Vagina (tissue), 2 donors: ENCODE measurements around the gene IRS2. TPM values are rescaled to one million over a fixed set of nuclear protein-coding genes. Genes with fewer than 3 reads are reported as not detected.
A peak's percentile ranks its signal among the peaks of the same experiment; 100 is the strongest.

Experiments
- DNase-seq, 2 donors: peaks; one replicate each; pipeline ENCODE4 v3.0.0-alpha.2; 2017; ENCODE audit errors: extremely low spot score in 2 of 2
- H3K27ac ChIP-seq: fragments of 200-600 bp; sonication (generic); one replicate; pipeline ENCODE4 v1.5.1; 2019
- H3K27me3 ChIP-seq: fragments of 200-600 bp; sonication (generic); one replicate; pipeline ENCODE4 v1.5.1; 2019
- H3K36me3 ChIP-seq, 2 donors: fragments of 200-600 bp; sonication (generic); one replicate each; pipeline ENCODE4 v1.5.1; 2017 to 2019
- H3K4me1 ChIP-seq: fragments of 200-600 bp; sonication (generic); one replicate; pipeline ENCODE4 v1.5.1; 2019
- H3K4me3 ChIP-seq, 2 donors: fragments of 200-600 bp; sonication (generic); 1 replicate in 1 of 2; 2 replicates in 1 of 2; pipeline ENCODE4 v1.5.1; 2016 to 2019
- H3K9me3 ChIP-seq: fragments of 200-600 bp; sonication (generic); one replicate; pipeline ENCODE4 v1.5.1; 2019
- POLR2A ChIP-seq, 2 donors: fragments of 450-650 bp; IDR thresholded peaks; one replicate each; pipeline ENCODE4 v1.6.1; 2017; ENCODE audit warnings: antibody characterized with exemption in 2 of 2, mild to moderate bottlenecking in 2 of 2, moderate library complexity in 2 of 2
- POLR2AphosphoS5 ChIP-seq, 2 donors: sonication (generic); formaldehyde crosslinking; IDR thresholded peaks; one replicate each; pipeline ENCODE4 v1.9.0; 2017; ENCODE audit warnings: antibody characterized with exemption in 2 of 2, mild to moderate bottlenecking in 2 of 2, low read depth in 1 of 2; ENCODE audit not compliant: insufficient read depth in 1 of 2
- intact Hi-C: fragments of 100-400 bp; cut with DNase I; formaldehyde crosslinking; loops from one replicate; pipeline ENCODE4 v1.15.1; 2023
- total RNA-seq: library from RNA; depleted of rRNA; stranded (reverse); fragments of >200 nt; gene quantifications from one replicate; pipeline ENCODE4 v1.2.3, GENCODE V29; 2016
- TF ChIP-seq, protein P1 (sequence below), 3 experiments: fragments of 450-650 bp in 2 of 3; fragments of 200-600 bp in 1 of 3; sonication (generic) in 1 of 3; IDR thresholded peaks; one replicate each; pipeline ENCODE4 v1.5.1; 2017 to 2019; ENCODE audit warnings: antibody characterized with exemption in 3 of 3, mild to moderate bottlenecking in 2 of 3, moderate library complexity in 2 of 3

Gene IRS2
- total RNA-seq, 1 donor from 2014 or later = 25.0 TPM

DNA sequence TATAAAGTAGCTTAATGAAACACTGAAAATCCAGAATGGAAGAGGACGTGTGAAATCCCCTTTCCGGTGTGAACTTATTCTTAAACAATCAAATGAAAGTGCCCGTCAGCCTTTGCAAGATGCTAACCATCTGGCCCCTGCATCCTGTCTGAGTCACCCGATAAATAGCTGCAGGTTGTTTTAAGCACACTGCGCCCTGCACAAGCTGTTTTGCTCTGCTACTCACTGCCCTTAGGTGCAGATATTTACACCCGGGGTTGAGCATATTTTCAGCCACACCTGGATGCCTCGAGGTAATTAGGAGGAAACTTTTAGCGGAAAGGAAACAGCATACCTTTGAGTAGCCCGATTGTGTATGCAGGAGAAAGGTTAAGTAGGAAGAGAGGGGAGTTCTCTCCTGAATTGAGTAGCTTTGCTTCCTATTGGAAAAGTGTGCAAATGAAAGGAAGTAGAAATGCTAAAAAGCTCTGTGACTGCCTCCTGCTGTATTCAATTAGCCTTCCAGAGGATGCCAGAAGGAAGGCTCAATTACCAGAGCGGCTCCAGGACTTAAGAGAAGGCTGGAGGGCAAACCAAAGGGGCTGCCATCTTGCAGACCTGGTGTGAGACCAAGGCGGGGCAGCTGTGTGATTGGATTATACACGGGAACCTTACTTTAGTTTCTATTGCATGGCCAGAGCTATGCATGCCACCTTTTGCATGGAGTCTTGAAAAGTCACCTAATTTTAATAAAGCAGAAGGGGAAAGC is 42.5 kb downstream of the IRS2 start:
- intact Hi-C loops = no loop called here
- peak; percentile 34 to 78 for DNase-seq
- Histone ChIP-seq H3K27ac (peak overlapping the region; percentile 0), H3K4me1 (peaks cover 7% of the 10 kb centered on the region), H3K36me3 (no peaks in the 10 kb centered on the region), H3K4me3 (no peak overlapping the region), H3K9me3 (no peaks in the 10 kb centered on the region), H3K27me3 (no peaks in the 10 kb centered on the region)
- TF ChIP-seq POLR2A (IDR thresholded peaks at IDR 0.05) (no peak), POLR2AphosphoS5 (IDR thresholded peaks at IDR 0.05; ENCODE audit: insufficient read depth in 1 of 2, low read depth in 1 of 2) (no peak)
- TF ChIP-seq, protein P1, sequence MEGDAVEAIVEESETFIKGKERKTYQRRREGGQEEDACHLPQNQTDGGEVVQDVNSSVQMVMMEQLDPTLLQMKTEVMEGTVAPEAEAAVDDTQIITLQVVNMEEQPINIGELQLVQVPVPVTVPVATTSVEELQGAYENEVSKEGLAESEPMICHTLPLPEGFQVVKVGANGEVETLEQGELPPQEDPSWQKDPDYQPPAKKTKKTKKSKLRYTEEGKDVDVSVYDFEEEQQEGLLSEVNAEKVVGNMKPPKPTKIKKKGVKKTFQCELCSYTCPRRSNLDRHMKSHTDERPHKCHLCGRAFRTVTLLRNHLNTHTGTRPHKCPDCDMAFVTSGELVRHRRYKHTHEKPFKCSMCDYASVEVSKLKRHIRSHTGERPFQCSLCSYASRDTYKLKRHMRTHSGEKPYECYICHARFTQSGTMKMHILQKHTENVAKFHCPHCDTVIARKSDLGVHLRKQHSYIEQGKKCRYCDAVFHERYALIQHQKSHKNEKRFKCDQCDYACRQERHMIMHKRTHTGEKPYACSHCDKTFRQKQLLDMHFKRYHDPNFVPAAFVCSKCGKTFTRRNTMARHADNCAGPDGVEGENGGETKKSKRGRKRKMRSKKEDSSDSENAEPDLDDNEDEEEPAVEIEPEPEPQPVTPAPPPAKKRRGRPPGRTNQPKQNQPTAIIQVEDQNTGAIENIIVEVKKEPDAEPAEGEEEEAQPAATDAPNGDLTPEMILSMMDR (IDR thresholded peaks at IDR 0.05) = no peak

DNA sequence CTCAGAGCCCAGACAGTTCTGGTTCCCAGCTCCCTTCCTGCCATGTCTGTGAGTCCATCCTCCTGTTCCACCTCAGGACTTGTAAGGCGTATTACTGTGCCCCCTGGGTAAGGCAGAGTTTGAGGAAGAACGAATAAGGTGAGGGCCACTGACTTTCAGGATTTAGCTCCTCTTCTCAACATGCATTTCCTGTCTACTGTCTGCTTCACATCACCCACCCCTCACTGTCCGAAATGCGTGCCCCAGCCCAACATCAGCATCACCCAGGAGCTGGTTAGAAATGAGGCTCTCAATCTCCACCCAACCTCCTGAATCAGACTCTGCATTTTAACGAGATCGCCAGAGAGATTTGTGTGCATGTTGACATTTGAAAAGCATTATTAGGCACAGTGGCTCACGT is 44.4 kb downstream of the IRS2 start:
- no peaks in the 10 kb centered on the region for H3K27me3 ChIP-seq
- TF ChIP-seq POLR2A (IDR thresholded peaks at IDR 0.05) = no peak
- TF ChIP-seq, protein P1 (IDR thresholded peaks at IDR 0.05) = no peak
- no peak for TF ChIP-seq POLR2AphosphoS5 (IDR thresholded peaks at IDR 0.05; ENCODE audit: insufficient read depth in 1 of 2, low read depth in 1 of 2)
- H3K9me3 ChIP-seq = no peaks in the 10 kb centered on the region
- no peak overlapping the region for H3K27ac ChIP-seq
- intact Hi-C loops = no loop called here
- H3K4me1 ChIP-seq = peaks cover 7% of the 10 kb centered on the region
- peak; percentile 37 to 71 for DNase-seq
- H3K36me3 ChIP-seq = no peaks in the 10 kb centered on the region
- H3K4me3 ChIP-seq = no peak overlapping the region

DNA sequence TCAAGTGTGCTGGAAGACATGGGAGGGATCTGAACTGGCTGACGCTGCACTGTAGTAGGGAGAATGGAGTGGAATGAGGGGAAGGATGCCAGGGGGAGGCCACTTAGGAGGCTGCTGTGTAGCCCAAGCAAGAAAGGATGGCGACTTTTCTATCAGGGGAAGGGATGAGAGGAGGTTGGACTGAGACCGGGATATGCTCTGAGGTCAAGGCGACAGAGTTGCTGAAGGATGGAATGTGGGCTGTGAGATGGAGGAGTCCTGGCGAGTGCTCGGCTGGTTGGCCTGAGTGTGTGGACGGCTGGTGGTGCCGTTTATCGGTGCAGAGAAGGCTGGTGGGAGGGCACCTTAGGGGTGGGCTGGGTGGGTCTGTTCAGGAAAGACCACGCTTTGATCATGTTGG is 45.7 kb downstream of the IRS2 start:
- DNase-seq = peak; percentile 44 to 64
- TF ChIP-seq POLR2AphosphoS5 (IDR thresholded peaks at IDR 0.05; ENCODE audit: insufficient read depth in 1 of 2, low read depth in 1 of 2) = no peak
- no peak for TF ChIP-seq POLR2A (IDR thresholded peaks at IDR 0.05)
- TF ChIP-seq, protein P1 (IDR thresholded peaks at IDR 0.05) = no peak
- no peaks in the 10 kb centered on the region for H3K36me3 ChIP-seq
- H3K27ac ChIP-seq = no peak overlapping the region
- H3K4me3 ChIP-seq = no peak overlapping the region
- peaks cover 7% of the 10 kb centered on the region for H3K4me1 ChIP-seq
- no peaks in the 10 kb centered on the region for H3K27me3 ChIP-seq
- no peaks in the 10 kb centered on the region for H3K9me3 ChIP-seq
- intact Hi-C loops = no loop called here

DNA sequence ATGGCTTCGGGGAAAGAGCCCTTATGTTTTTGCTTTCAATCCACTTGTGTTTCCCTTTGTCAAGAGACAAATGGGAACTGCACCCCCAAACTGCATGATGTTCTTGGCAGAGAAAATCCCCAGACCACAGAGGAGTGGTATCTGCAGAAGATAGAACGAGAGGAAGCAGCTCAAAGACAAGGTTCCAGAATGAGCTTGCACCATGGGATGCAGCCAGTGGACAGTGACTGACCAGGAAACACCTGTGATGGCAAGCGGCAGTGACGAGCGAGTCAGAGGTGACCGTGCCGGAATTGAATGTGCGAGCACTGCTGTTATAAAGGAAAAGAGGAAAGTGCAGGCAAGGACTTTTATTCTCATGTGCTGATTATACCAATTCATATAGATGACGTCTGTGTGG is 46.3 kb downstream of the IRS2 start:
- Histone ChIP-seq H3K27me3 (no peaks in the 10 kb centered on the region), H3K9me3 (no peaks in the 10 kb centered on the region), H3K4me3 (no peak overlapping the region), H3K36me3 (no peaks in the 10 kb centered on the region), H3K27ac (no peak overlapping the region), H3K4me1 (peaks cover 7% of the 10 kb centered on the region)
- DNase-seq = peak; percentile 69 to 84
- intact Hi-C loops = no loop called here
- TF ChIP-seq, protein P1 (IDR thresholded peaks at IDR 0.05) = no peak

DNA sequence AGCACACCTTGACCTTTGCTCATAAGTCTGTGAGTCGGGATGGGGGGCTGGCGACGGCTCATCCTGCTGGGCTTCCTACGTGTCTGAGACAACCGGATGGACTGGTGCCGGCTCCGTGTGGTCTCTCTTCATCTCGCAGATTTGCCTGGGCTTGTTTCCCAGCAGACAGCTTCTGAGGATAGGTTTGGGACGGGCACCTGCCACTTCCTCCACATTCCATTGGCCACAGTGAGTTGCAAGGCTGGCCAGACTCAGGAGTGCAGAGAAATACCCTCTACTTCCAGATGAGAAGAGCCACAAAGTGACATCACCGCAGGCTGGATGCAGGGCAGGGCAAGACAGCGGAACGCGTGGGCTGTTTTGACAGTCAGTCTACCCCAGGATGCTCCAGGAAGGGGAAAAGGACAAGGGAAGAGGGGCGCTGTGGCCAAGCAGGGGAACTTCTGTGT is 48.1 kb downstream of the IRS2 start:
- Histone ChIP-seq H3K9me3 (no peaks in the 10 kb centered on the region), H3K27me3 (no peaks in the 10 kb centered on the region), H3K27ac (no peak overlapping the region), H3K36me3 (no peaks in the 10 kb centered on the region), H3K4me1 (no peaks in the 10 kb centered on the region), H3K4me3 (no peak overlapping the region)
- intact Hi-C loops = no loop called here
- TF ChIP-seq POLR2A (IDR thresholded peaks at IDR 0.05) (no peak), POLR2AphosphoS5 (IDR thresholded peaks at IDR 0.05; ENCODE audit: insufficient read depth in 1 of 2, low read depth in 1 of 2) (no peak)
- TF ChIP-seq, protein P1 (IDR thresholded peaks at IDR 0.05) = no peak
- peak in 1 of 2 donors; percentile 58 for DNase-seq
